H9 (cell line): Measurements from ENCODE around the gene SEPTIN2. TPM values are rescaled to one million over a fixed set of nuclear protein-coding genes. Genes with fewer than 3 reads are reported as not detected.

ENCODE experiments used
- DNase-seq: peaks from one replicate; pipeline ENCODE4 v3.0.0-alpha.2; 2017
- H2AFZ ChIP-seq: one replicate; pipeline ENCODE4 v1.6.1; 2013; ENCODE audit warnings: mild to moderate bottlenecking, low read length, control low read depth, moderate library complexity
- H2AK5ac ChIP-seq: 2 replicates; pipeline ENCODE4 v1.6.1; 2013; ENCODE audit warnings: low read length, control low read depth, mixed read lengths; ENCODE audit not compliant: insufficient read length
- H2BK120ac ChIP-seq: one replicate; pipeline ENCODE4 v1.6.1; 2013; ENCODE audit warnings: low read depth, mild to moderate bottlenecking, low read length, control low read depth, inconsistent platforms; ENCODE audit not compliant: poor library complexity, severe bottlenecking
- H2BK12ac ChIP-seq: 2 replicates; pipeline ENCODE4 v1.6.1; 2013; ENCODE audit warnings: low read length, control low read depth, mixed read lengths, low read depth; ENCODE audit not compliant: insufficient read length
- H2BK15ac ChIP-seq: 2 replicates; pipeline ENCODE4 v1.6.1; 2013; ENCODE audit warnings: low read depth, low read length, control low read depth
- H2BK20ac ChIP-seq: one replicate; pipeline ENCODE4 v1.6.1; 2013; ENCODE audit warnings: low read depth, mild to moderate bottlenecking, low read length, control low read depth, inconsistent platforms; ENCODE audit not compliant: poor library complexity, severe bottlenecking
- H2BK5ac ChIP-seq: 2 replicates; pipeline ENCODE4 v1.6.1; 2013; ENCODE audit warnings: low read length, control low read depth, mixed read lengths; ENCODE audit not compliant: insufficient read length
- H3K14ac ChIP-seq: 2 replicates; pipeline ENCODE4 v1.6.1; 2013; ENCODE audit warnings: low read length, control low read depth; ENCODE audit not compliant: insufficient read depth
- H3K18ac ChIP-seq: 2 replicates; pipeline ENCODE4 v1.6.1; 2013; ENCODE audit warnings: low read depth, mild to moderate bottlenecking, mixed read lengths, low read length, control low read depth; ENCODE audit not compliant: insufficient read length
- H3K23ac ChIP-seq: 2 replicates; pipeline ENCODE4 v1.6.1; 2013; ENCODE audit warnings: low read length, control low read depth, mixed read lengths, low read depth; ENCODE audit not compliant: insufficient read length
- H3K23me2 ChIP-seq: 2 replicates; pipeline ENCODE4 v1.6.1; 2013; ENCODE audit warnings: low read depth, mild to moderate bottlenecking, mixed read lengths, low read length, control low read depth; ENCODE audit not compliant: insufficient read length, poor library complexity, severe bottlenecking
- H3K27ac ChIP-seq: 2 replicates; pipeline ENCODE4 v1.5.1; 2013; ENCODE audit warnings: low read length, control low read depth, mixed read lengths, low read depth; ENCODE audit not compliant: insufficient read length
- H3K27me3 ChIP-seq: 2 replicates; pipeline ENCODE4 v1.6.1; 2013; ENCODE audit warnings: low read length, control low read depth, inconsistent platforms; ENCODE audit not compliant: insufficient read depth
- H3K4ac ChIP-seq: 2 replicates; pipeline ENCODE4 v1.6.1; 2013; ENCODE audit warnings: low read depth, mild to moderate bottlenecking, control low read depth, inconsistent platforms, low read length, moderate library complexity
- H3K4me1 ChIP-seq: 2 replicates; pipeline ENCODE4 v1.6.1; 2013; ENCODE audit warnings: low read length, control low read depth, inconsistent platforms; ENCODE audit not compliant: insufficient read depth
- H3K4me2 ChIP-seq: 2 replicates; pipeline ENCODE4 v1.6.1; 2013; ENCODE audit warnings: low read length, control low read depth, mixed read lengths; ENCODE audit not compliant: insufficient read length, insufficient read depth
- H3K56ac ChIP-seq: 2 replicates; pipeline ENCODE4 v1.6.1; 2013; ENCODE audit warnings: low read depth, mild to moderate bottlenecking, mixed read lengths, low read length, control low read depth; ENCODE audit not compliant: insufficient read length
- H3K79me1 ChIP-seq: 2 replicates; pipeline ENCODE4 v1.6.1; 2013; ENCODE audit warnings: low read depth, mild to moderate bottlenecking, moderate library complexity, low read length, control low read depth, inconsistent platforms; ENCODE audit not compliant: insufficient read depth, poor library complexity, severe bottlenecking
- H3K79me2 ChIP-seq: 2 replicates; pipeline ENCODE4 v1.6.1; 2013; ENCODE audit warnings: low read length, control low read depth, inconsistent platforms; ENCODE audit not compliant: insufficient read depth
- H3K9ac ChIP-seq: 2 replicates; pipeline ENCODE4 v1.6.1; 2013; ENCODE audit warnings: low read length, control low read depth, mixed read lengths; ENCODE audit not compliant: insufficient read length; ENCODE audit errors: extremely low read depth
- H3K9me3 ChIP-seq: one replicate; pipeline ENCODE4 v1.6.1; 2013; ENCODE audit warnings: low read depth, low read length, inconsistent platforms; ENCODE audit not compliant: control insufficient read depth
- H3T11ph ChIP-seq: one replicate; pipeline ENCODE4 v1.6.1; 2013; ENCODE audit warnings: mild to moderate bottlenecking, low read length, control low read depth, inconsistent platforms
- H4K20me1 ChIP-seq: one replicate; pipeline ENCODE4 v1.6.1; 2013; ENCODE audit not compliant: control insufficient read depth, insufficient read length, insufficient read depth
- H4K5ac ChIP-seq: 2 replicates; pipeline ENCODE4 v1.6.1; 2013; ENCODE audit warnings: low read depth, mild to moderate bottlenecking, mixed read lengths, low read length, control low read depth; ENCODE audit not compliant: insufficient read length
- H4K8ac ChIP-seq: replicated peaks from 2 replicates; pipeline ENCODE4 v1.6.1; 2013; ENCODE audit warnings: low read length, control low read depth, mixed read lengths, low read depth; ENCODE audit not compliant: insufficient read length
- H4K91ac ChIP-seq: 2 replicates; pipeline ENCODE4 v1.6.1; 2013; ENCODE audit warnings: low read depth, mild to moderate bottlenecking, moderate library complexity, mixed read lengths, low read length, control low read depth; ENCODE audit not compliant: insufficient read length
- H3K27ac Mint-ChIP-seq, 3 experiments: 2 replicates in 2 of 3; 3 replicates in 1 of 3; pipeline ENCODE4 v1.8.0; 2020 to 2021; ENCODE audit warnings: mixed read lengths in 3 of 3, mild to moderate bottlenecking in 1 of 3, moderate library complexity in 1 of 3
- H3K27me3 Mint-ChIP-seq: 2 replicates; pipeline ENCODE4 v1.8.0; 2021; ENCODE audit warnings: low read depth, mild to moderate bottlenecking, moderate library complexity, mixed read lengths
- H3K36me3 Mint-ChIP-seq, 3 experiments: 2 replicates in 2 of 3; 3 replicates in 1 of 3; pipeline ENCODE4 v1.8.0; 2020 to 2021; ENCODE audit warnings: low read depth in 3 of 3, mixed read lengths in 3 of 3; ENCODE audit not compliant: insufficient read depth in 1 of 3
- H3K4me1 Mint-ChIP-seq, 2 experiments: 2 replicates each; pipeline ENCODE4 v1.8.0; 2020; ENCODE audit warnings: mixed read lengths in 2 of 2
- H3K4me3 Mint-ChIP-seq, 2 experiments: 2 replicates in 1 of 2; 3 replicates in 1 of 2; pipeline ENCODE4 v1.8.0; 2020 to 2021; ENCODE audit warnings: mild to moderate bottlenecking in 2 of 2, mixed read lengths in 2 of 2, moderate library complexity in 1 of 2
- H3K9me3 Mint-ChIP-seq, 2 experiments: 2 replicates in 1 of 2; 3 replicates in 1 of 2; pipeline ENCODE4 v1.8.0; 2020; ENCODE audit warnings: mild to moderate bottlenecking in 2 of 2, mixed read lengths in 2 of 2, moderate library complexity in 1 of 2
- WGBS: extraction: QIAGEN DNeasy Blood & Tissue Kit; methylation state at CpG from one replicate; pipeline ENCODE4 v1.1.7; 2013; ENCODE audit warnings: missing lambda C conversion rate, low lambda C conversion rate, mixed read lengths; ENCODE audit not compliant: insufficient read length; ENCODE audit errors: extremely low coverage; 5-methylcytosine and 5-hydroxymethylcytosine counted together
- total RNA-seq: library from RNA; stranded (reverse); gene quantifications from 2 replicates; pipeline ENCODE4 v1.2.1, GENCODE V29; 2021
- TF ChIP-seq, protein P1 (sequence below): fragments of 200-600 bp; sonication (generic); conservative IDR thresholded peaks from 3 replicates; pipeline ENCODE4 v1.8.0; 2021; ENCODE audit warnings: antibody characterized with exemption, mild to moderate bottlenecking

The SEPTIN2 gene
- total RNA-seq, 1 experiment from 2014 or later, result 385 TPM

DNA sequence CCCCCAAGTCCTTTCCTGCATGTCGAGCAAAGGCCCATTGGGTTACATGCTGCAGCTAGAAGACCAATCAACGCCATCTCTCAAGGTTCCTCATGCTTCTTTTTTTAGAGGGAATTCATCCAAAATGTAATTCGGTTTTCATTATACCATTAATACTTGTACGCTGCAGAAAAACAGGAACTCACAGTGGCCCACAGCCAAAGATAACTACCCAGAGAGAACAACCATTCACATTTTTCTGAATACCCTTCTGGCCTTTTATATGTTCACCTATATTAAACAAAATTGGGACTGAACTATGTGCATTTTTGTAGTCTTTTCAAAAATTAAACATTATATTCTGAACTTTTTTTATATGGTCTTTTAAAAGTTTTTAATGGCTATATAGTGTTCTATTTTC, 66.1 kb downstream of the SEPTIN2 start:
- H3K18ac ChIP-seq, result no peak overlapping the region
- H2AK5ac ChIP-seq, result no peak overlapping the region
- no peak overlapping the region for H4K5ac ChIP-seq
- no peak overlapping the region for H3K56ac ChIP-seq
- H3K9me3 ChIP-seq, result no peaks in the 10 kb centered on the region
- H4K91ac ChIP-seq, result no peak overlapping the region
- Mint-ChIP-seq H3K9me3 (no peaks in the 10 kb centered on the region), H3K36me3 (peaks cover 5 to 18% (median 13%) of the 10 kb centered on the region in 3 experiments; a peak in 6 of 7 replicates), H3K27ac (no peak overlapping the region), H3K4me1 (peaks cover 2 to 4% of the 10 kb centered on the region in 2 experiments; a peak in 1 of 4 replicates), H3K4me3 (no peak overlapping the region), H3K27me3 (no peaks in the 10 kb centered on the region)
- H3K27ac ChIP-seq, result no peak overlapping the region
- no peaks in the 10 kb centered on the region for H3K27me3 ChIP-seq
- no peak for DNase-seq
- no peak overlapping the region for H3K9ac ChIP-seq
- no CpG with 5 or more reads among the region's 4 CpGs for WGBS
- TF ChIP-seq, protein P1, sequence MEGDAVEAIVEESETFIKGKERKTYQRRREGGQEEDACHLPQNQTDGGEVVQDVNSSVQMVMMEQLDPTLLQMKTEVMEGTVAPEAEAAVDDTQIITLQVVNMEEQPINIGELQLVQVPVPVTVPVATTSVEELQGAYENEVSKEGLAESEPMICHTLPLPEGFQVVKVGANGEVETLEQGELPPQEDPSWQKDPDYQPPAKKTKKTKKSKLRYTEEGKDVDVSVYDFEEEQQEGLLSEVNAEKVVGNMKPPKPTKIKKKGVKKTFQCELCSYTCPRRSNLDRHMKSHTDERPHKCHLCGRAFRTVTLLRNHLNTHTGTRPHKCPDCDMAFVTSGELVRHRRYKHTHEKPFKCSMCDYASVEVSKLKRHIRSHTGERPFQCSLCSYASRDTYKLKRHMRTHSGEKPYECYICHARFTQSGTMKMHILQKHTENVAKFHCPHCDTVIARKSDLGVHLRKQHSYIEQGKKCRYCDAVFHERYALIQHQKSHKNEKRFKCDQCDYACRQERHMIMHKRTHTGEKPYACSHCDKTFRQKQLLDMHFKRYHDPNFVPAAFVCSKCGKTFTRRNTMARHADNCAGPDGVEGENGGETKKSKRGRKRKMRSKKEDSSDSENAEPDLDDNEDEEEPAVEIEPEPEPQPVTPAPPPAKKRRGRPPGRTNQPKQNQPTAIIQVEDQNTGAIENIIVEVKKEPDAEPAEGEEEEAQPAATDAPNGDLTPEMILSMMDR, result no peak
- H2BK20ac ChIP-seq, result no peak overlapping the region
- no peaks in the 10 kb centered on the region for H3K23me2 ChIP-seq
- no peak overlapping the region for H4K8ac ChIP-seq
- H3K79me1 ChIP-seq, result no peaks in the 10 kb centered on the region
- no peak overlapping the region for H3K14ac ChIP-seq
- no peak overlapping the region for H3K4ac ChIP-seq
- H2BK120ac ChIP-seq, result no peak overlapping the region
- H2BK15ac ChIP-seq, result no peak overlapping the region
- no peak overlapping the region for H3K23ac ChIP-seq
- no peak overlapping the region for H2BK12ac ChIP-seq
- no peak overlapping the region for H3K4me2 ChIP-seq
- H2AFZ ChIP-seq, result no peak overlapping the region
- H3K4me1 ChIP-seq, result no peaks in the 10 kb centered on the region; the same call in 1 of the 2 replicates
- H3K79me2 ChIP-seq, result no peaks in the 10 kb centered on the region
- no peaks in the 10 kb centered on the region for H4K20me1 ChIP-seq
- H2BK5ac ChIP-seq, result no peak overlapping the region
- no peak overlapping the region for H3T11ph ChIP-seq
